PC-3 (cell line): Measurements from ENCODE around the gene SH2D2A.

Experiments
- CTCF ChIP-seq: fragments of 300-600 bp; sonication (generic); conservative IDR thresholded peaks from 2 replicates; pipeline ENCODE4 v1.5.1; 2017; ENCODE audit warnings: antibody characterized with exemption, low read depth, mild to moderate bottlenecking, low read length
- EZH2 ChIP-seq: fragments of 300-600 bp; sonication (generic); IDR thresholded peaks from one replicate; pipeline ENCODE4 v1.6.1; 2017; ENCODE audit warnings: antibody characterized with exemption, mild to moderate bottlenecking, low read length; ENCODE audit not compliant: unreplicated experiment
- EZH2phosphoT487 ChIP-seq: fragments of 300-600 bp; sonication (generic); IDR thresholded peaks from 2 replicates; pipeline ENCODE4 v1.6.1; 2018; ENCODE audit warnings: mild to moderate bottlenecking, antibody characterized with exemption, low read length, borderline replicate concordance

GRCh38 chr1:156859523-156860112 is 43.0 kb upstream of the SH2D2A start:
- TF ChIP-seq EZH2 (no peak), CTCF (no peak), EZH2phosphoT487 (no peak)
